GM12878 (cell line): ENCODE results near the gene SCUBE2. TPM values are rescaled to one million over a fixed set of nuclear protein-coding genes. Genes with fewer than 3 reads are reported as not detected.

Experiments used
- ATAC-seq: fragments of 200-7000 bp; cut with Tn5 transposase; 3 replicates; pipeline ENCODE4 v1.9.1; 2020; ENCODE audit warnings: mild to moderate bottlenecking, moderate library complexity
- BruUV-seq: library from RNA; stranded (reverse); fragments of 400-500 nt; replicated peaks from 2 replicates; lab custom pipeline; 2021; lab: Mats Ljungman, UMichigan
- CTCF ChIA-PET: fragments of 300-600 bp; sonication (Branson Sonifier 250); formaldehyde crosslinking; extraction: SDS; loops from one replicate; lab custom pipeline; 2021; ENCODE audit warnings: inconsistent platforms; lab: Yijun Ruan, JAX
- POLR2A ChIA-PET: fragments of 350-600 bp; formaldehyde crosslinking; extraction: SDS; loops from one replicate; lab custom pipeline; 2021; ENCODE audit warnings: inconsistent platforms; lab: Charles Lee
- RAD21 ChIA-PET: fragments of 300-600 bp; sonication (Branson Sonifier 250); formaldehyde crosslinking; loops from one replicate; lab custom pipeline; 2023; ENCODE audit warnings: antibody characterized with exemption; ENCODE audit not compliant: unreplicated experiment; lab: Charles Lee
- SMC1A ChIA-PET: fragments of 300-600 bp; sonication (Branson Sonifier 250); formaldehyde crosslinking; loops from one replicate; lab custom pipeline; 2023; ENCODE audit not compliant: unreplicated experiment, uncharacterized antibody; lab: Charles Lee
- DNase-seq: peaks from one replicate; pipeline ENCODE4 v3.0.0-alpha.2; 2011; ENCODE audit warnings: low read depth, low spot score
- FAIRE-seq: peaks from 3 replicates; lab custom pipeline; 2011; peaks lifted over from hg19 to GRCh38; lab: Jason Lieb, UNC
- H2AFZ ChIP-seq: 2 replicates; pipeline ENCODE4 v1.6.0; 2011; ENCODE audit warnings: low read depth, low read length, control low read depth; ENCODE audit not compliant: control insufficient read depth
- H3K27ac ChIP-seq: 2 replicates; pipeline ENCODE4 v1.5.1; 2011; ENCODE audit warnings: control low read depth; ENCODE audit not compliant: control insufficient read depth, insufficient read depth
- H3K27me3 ChIP-seq, 2 experiments: replicated peaks in 1 of 2; 2 replicates each; pipeline versions ENCODE4 v1.6.0 to v1.6.1; 2011; ENCODE audit warnings: low read length in 1 of 2; ENCODE audit not compliant: control insufficient read depth in 2 of 2, insufficient read depth in 2 of 2
- H3K36me3 ChIP-seq, 2 experiments: 2 replicates each; pipeline ENCODE4 v1.5.1; 2011; ENCODE audit warnings: low read length in 1 of 2; ENCODE audit not compliant: control insufficient read depth in 2 of 2, insufficient read depth in 2 of 2
- H3K4me1 ChIP-seq: 2 replicates; pipeline ENCODE4 v1.6.1; 2011; ENCODE audit warnings: mild to moderate bottlenecking, low read length, moderate library complexity, mixed read lengths; ENCODE audit not compliant: control insufficient read depth, insufficient read depth
- H3K4me2 ChIP-seq: 2 replicates; pipeline ENCODE4 v1.6.0; 2011; ENCODE audit warnings: control low read depth; ENCODE audit not compliant: control insufficient read depth, insufficient read depth
- H3K4me3 ChIP-seq: fragments of 200-600 bp; sonication (generic); 2 replicates; pipeline ENCODE4 v1.5.1; 2016
- H3K79me2 ChIP-seq: 2 replicates; pipeline ENCODE4 v1.6.0; 2011; ENCODE audit warnings: low read length; ENCODE audit not compliant: control insufficient read depth, insufficient read depth
- H3K9ac ChIP-seq: 2 replicates; pipeline ENCODE4 v1.8.0; 2011; ENCODE audit warnings: low read length, control low read depth, mixed read lengths; ENCODE audit not compliant: control insufficient read depth, insufficient read depth
- H3K9me3 ChIP-seq: replicated peaks from 3 replicates; pipeline ENCODE4 v1.5.1; 2011; ENCODE audit warnings: mild to moderate bottlenecking, low read length; ENCODE audit not compliant: control insufficient read depth, insufficient read depth
- H4K20me1 ChIP-seq: 2 replicates; pipeline ENCODE4 v1.6.0; 2011; ENCODE audit not compliant: control insufficient read depth, insufficient read depth
- DPF2 ChIP-seq: fragments of 450-650 bp; IDR thresholded peaks from 2 replicates; pipeline ENCODE4 v1.6.1; 2017; ENCODE audit warnings: mild to moderate bottlenecking
- FOXK2 ChIP-seq: fragments of 450-650 bp; IDR thresholded peaks from 2 replicates; pipeline ENCODE4 v1.6.1; 2017; ENCODE audit warnings: mild to moderate bottlenecking, moderate library complexity
- MAX ChIP-seq: IDR thresholded peaks from 2 replicates; pipeline ENCODE4 v1.6.1; 2012; ENCODE audit warnings: low read depth, low read length, improper control_type of control experiment
- MEF2A ChIP-seq: IDR thresholded peaks from 2 replicates; pipeline ENCODE4 v1.6.1; 2011; ENCODE audit warnings: low read depth, mild to moderate bottlenecking, low read length, moderate library complexity; ENCODE audit not compliant: insufficient read depth
- MYB ChIP-seq: fragments of 150-350 bp; IDR thresholded peaks from 2 replicates; pipeline ENCODE4 v1.6.1; 2014; ENCODE audit warnings: mild to moderate bottlenecking, low read depth, low read length, borderline replicate concordance
- MYC ChIP-seq: IDR thresholded peaks from 2 replicates; pipeline ENCODE4 v1.6.1; 2011; ENCODE audit warnings: mild to moderate bottlenecking, low read length, moderate library complexity, inconsistent platforms; ENCODE audit not compliant: insufficient read depth, insufficient replicate concordance, insufficient read length, severe bottlenecking
- REST ChIP-seq: IDR thresholded peaks from 2 replicates; pipeline ENCODE4 v1.6.1; 2012; ENCODE audit warnings: mild to moderate bottlenecking, low read depth, low read length
- SP1 ChIP-seq: IDR thresholded peaks from one replicate; pipeline ENCODE4 v1.6.1; 2011; ENCODE audit warnings: low read depth, low read length
- TCF7 ChIP-seq: IDR thresholded peaks from 2 replicates; pipeline ENCODE4 v1.6.1; 2014; ENCODE audit warnings: antibody characterized with exemption, borderline replicate concordance
- ZBTB4 ChIP-seq: fragments of 450-650 bp; formaldehyde crosslinking; IDR thresholded peaks from 2 replicates; pipeline ENCODE4 v1.4.0; 2022; ENCODE audit warnings: mild to moderate bottlenecking, moderate library complexity
- ZNF274 ChIP-seq: IDR thresholded peaks from one replicate; pipeline ENCODE4 v1.8.0; 2011; ENCODE audit not compliant: insufficient read length, insufficient read depth
- ZNF384 ChIP-seq: IDR thresholded peaks from 2 replicates; pipeline ENCODE4 v1.6.1; 2012; ENCODE audit warnings: low read depth, mild to moderate bottlenecking, low read length, improper control_type of control experiment, borderline replicate concordance
- WGBS: methylation state at CpG from one replicate; pipeline ENCODE4 v1.1.6; 2016; ENCODE audit warnings: low lambda C conversion rate; ENCODE audit not compliant: insufficient replicate concordance, insufficient coverage; ENCODE audit errors: missing lambda C conversion rate; 5-methylcytosine and 5-hydroxymethylcytosine counted together
- in situ Hi-C: fragments of 300-500 bp; cut with MboI; formaldehyde crosslinking; loops from 9 replicates; pipeline ENCODE4 v1.14.3; 2018; ENCODE audit warnings: mixed read lengths
- intact Hi-C: fragments of 100-400 bp; cut with micrococcal nuclease; formaldehyde crosslinking; loops from one replicate; pipeline ENCODE4 v1.14.2; 2022; ENCODE audit not compliant: unreplicated experiment
- polyA plus RNA-seq, 11 experiments: library from polyadenylated mRNA; depleted of rRNA in 4 of 11; unstranded in 6 of 11; stranded (reverse) in 5 of 11; fragments of >200 nt; fragmentation: Nextera tagmentation in 4 of 11; fragmentation: Illumina TruSeq in 1 of 11; extraction: Ambion mirVana in 4 of 11; extraction: Trizol in 1 of 11; gene quantifications; 1 replicate in 1 of 11; 2 replicates in 10 of 11; pipeline versions ENCODE4 v1.2.1 to v1.2.3, GENCODE V29; 2011 to 2016; ENCODE audit warnings: inconsistent platforms in 2 of 11, missing spikeins in 2 of 11, low read depth in 1 of 11
- total RNA-seq, 4 experiments: library from RNA; depleted of rRNA in 3 of 4; stranded (reverse); fragments of >200 nt in 3 of 4; fragmentation: Illumina TruSeq in 1 of 4; extraction: Trizol in 1 of 4; gene quantifications; 2 replicates each; pipeline versions ENCODE4 v1.2.1 to v1.2.3, GENCODE V29; 2013 to 2021

The SCUBE2 gene
- total and polyA plus RNA-seq, 10 of the 15 experiments (the other 5 are each of a cell fraction or from before 2014, with no cell fraction given), result 0.12 to 0.56 (median 0.31) TPM; not detected in 2

- ChIA-PET POLR2A (interaction anchor here (0.7 kb wide), 1 partner anchor 10 kb away, joined by 3 read pairs; no protein-coding TSS in a partner anchor), SMC1A (interaction anchor here (1.1 to 2.4 kb wide), 3 partner anchors 12 to 109 kb away, joined by 3 to 17 read pairs (median 5); no protein-coding TSS in a partner anchor), RAD21 (interaction anchor here (0.6 to 0.7 kb wide), 2 partner anchors 48 to 482 kb away, joined by 3 read pairs; no protein-coding TSS in a partner anchor), CTCF (interaction anchor here (1.1 to 7.3 kb wide), 3 partner anchors 12 to 114 kb away, joined by 3 to 50 read pairs (median 6); no protein-coding TSS in a partner anchor)
- H3K4me1 ChIP-seq, result no peaks in the 10 kb centered on the region
- H3K4me3 ChIP-seq, result no peak overlapping the region
- H3K27me3 ChIP-seq, result no peaks in the 10 kb centered on the region
- no peaks in the 10 kb centered on the region; a peak in 1 of 4 replicates for H3K36me3 ChIP-seq
- no peaks in the 10 kb centered on the region for H3K9me3 ChIP-seq
- no peak overlapping the region for H3K9ac ChIP-seq
- in situ Hi-C loops, result no loop called here
- 64% methylated on average over 1 of the region's 1 CpG for WGBS
- no peak overlapping the region for H3K27ac ChIP-seq
- FAIRE-seq, result no peak
- no peaks in the 10 kb centered on the region for H3K79me2 ChIP-seq
- H4K20me1 ChIP-seq, result no peaks in the 10 kb centered on the region
- ATAC-seq, result no peak
- no TSS peak for BruUV-seq
- DNase-seq, result no peak
- no peak overlapping the region for H2AFZ ChIP-seq
- no peak overlapping the region for H3K4me2 ChIP-seq
- no peak for TF ChIP-seq TCF7
- no peak for TF ChIP-seq ZNF384
- TF ChIP-seq FOXK2, result no peak
- no peak for TF ChIP-seq ZNF274
- TF ChIP-seq MAX, result no peak
- no peak for TF ChIP-seq MYB
- TF ChIP-seq MYC, result no peak
- no peak for TF ChIP-seq SP1
- TF ChIP-seq REST, result no peak
- TF ChIP-seq ZBTB4 (CRISPR knock-in tag), result no peak
- no peak for TF ChIP-seq MEF2A
- TF ChIP-seq DPF2, result no peak
- intact Hi-C loops, result no loop called here
Observed at GRCh38 chr11:9028581-9028980, 62.8 kb downstream of the SCUBE2 start.
